CD14-positive monocyte (primary cell): ENCODE measurements around the gene PDE4D. TPM values are rescaled to one million over a fixed set of nuclear protein-coding genes. Genes with fewer than 3 reads are reported as not detected.

ENCODE experiments used
- DNase-seq, 3 donors: peaks; one replicate each; pipeline ENCODE4 v3.0.0-alpha.2; 2011 to 2022
- H2AFZ ChIP-seq: 2 replicates; pipeline ENCODE4 v1.6.0; 2012; ENCODE audit warnings: mild to moderate bottlenecking, low read depth, low read length, inconsistent platforms; ENCODE audit not compliant: insufficient read depth, poor library complexity, severe bottlenecking
- H3K27ac ChIP-seq, 2 donors: 1 replicate in 1 of 2; 2 replicates in 1 of 2; pipeline ENCODE4 v1.5.1; 2012 to 2013; ENCODE audit warnings: low read length in 2 of 2, control low read depth in 1 of 2, inconsistent platforms in 1 of 2, low read depth in 1 of 2, mild to moderate bottlenecking in 1 of 2
- H3K27me3 ChIP-seq, 2 donors: one replicate each; pipeline versions ENCODE4 v1.6.0 to v1.6.1; 2011 to 2013; ENCODE audit warnings: low read length in 2 of 2; ENCODE audit not compliant: control insufficient read depth in 2 of 2, insufficient read depth in 2 of 2
- H3K36me3 ChIP-seq, 2 donors: replicated peaks in 1 of 2; 1 replicate in 1 of 2; 2 replicates in 1 of 2; pipeline versions ENCODE4 v1.5.1 to v1.6.1; 2012 to 2013; ENCODE audit warnings: low read length in 2 of 2, control low read depth in 1 of 2, inconsistent platforms in 1 of 2, mild to moderate bottlenecking in 1 of 2; ENCODE audit not compliant: insufficient read depth in 2 of 2, control insufficient read depth in 1 of 2
- H3K4me1 ChIP-seq, 2 donors: 1 replicate in 1 of 2; 2 replicates in 1 of 2; pipeline versions ENCODE4 v1.5.1 to v1.6.1; 2012 to 2013; ENCODE audit warnings: low read length in 2 of 2, control low read depth in 1 of 2, inconsistent platforms in 1 of 2, mild to moderate bottlenecking in 1 of 2, moderate library complexity in 1 of 2; ENCODE audit not compliant: insufficient read depth in 2 of 2, control insufficient read depth in 1 of 2
- H3K4me2 ChIP-seq: replicated peaks from 2 replicates; pipeline ENCODE3; 2012; ENCODE audit warnings: low read length, moderate library complexity, mild to moderate bottlenecking; ENCODE audit not compliant: poor library complexity, severe bottlenecking; ENCODE audit errors: extremely low read depth
- H3K4me3 ChIP-seq, 3 experiments: fragments of 200-600 bp in 1 of 3; sonication (generic) in 1 of 3; replicated peaks in 1 of 3; 1 replicate in 2 of 3; 2 replicates in 1 of 3; pipeline ENCODE4 v1.5.1; 2011 to 2013; ENCODE audit warnings: low read length in 3 of 3, mild to moderate bottlenecking in 3 of 3, control low read depth in 2 of 3, low read depth in 2 of 3, inconsistent platforms in 1 of 3, moderate library complexity in 1 of 3
- H3K79me2 ChIP-seq: 2 replicates; pipeline ENCODE4 v1.6.0; 2012; ENCODE audit warnings: mild to moderate bottlenecking, control low read depth, inconsistent platforms, low read length, moderate library complexity; ENCODE audit not compliant: insufficient read depth
- H3K9ac ChIP-seq: 2 replicates; pipeline ENCODE4 v1.6.0; 2017; ENCODE audit warnings: low read length, mild to moderate bottlenecking; ENCODE audit not compliant: insufficient read depth, poor library complexity, severe bottlenecking
- H3K9me3 ChIP-seq, 2 donors: replicated peaks in 1 of 2; 1 replicate in 1 of 2; 2 replicates in 1 of 2; pipeline versions ENCODE4 v1.5.1 to v1.6.1; 2012 to 2013; ENCODE audit warnings: low read length in 2 of 2, control low read depth in 1 of 2; ENCODE audit not compliant: control insufficient read depth in 1 of 2, insufficient read depth in 1 of 2
- H4K20me1 ChIP-seq: 2 replicates; pipeline ENCODE4 v1.6.0; 2012; ENCODE audit warnings: mild to moderate bottlenecking, low read length, control low read depth, moderate library complexity; ENCODE audit not compliant: insufficient read depth
- H3K27ac Mint-ChIP-seq, 7 donors: one replicate each; pipeline ENCODE4 v1.8.0; 2020; ENCODE audit warnings: mild to moderate bottlenecking in 7 of 7, mixed read lengths in 7 of 7, moderate library complexity in 6 of 7, inconsistent platforms in 2 of 7
- H3K27me3 Mint-ChIP-seq, 3 donors: one replicate each; pipeline ENCODE4 v1.8.0; 2021 to 2022; ENCODE audit warnings: low read depth in 3 of 3, mild to moderate bottlenecking in 3 of 3, mixed read lengths in 3 of 3, moderate library complexity in 3 of 3, inconsistent platforms in 1 of 3
- H3K36me3 Mint-ChIP-seq, 2 donors: one replicate each; pipeline ENCODE4 v1.8.0; 2020; ENCODE audit warnings: mixed read lengths in 2 of 2, inconsistent platforms in 1 of 2, mild to moderate bottlenecking in 1 of 2
- H3K4me1 Mint-ChIP-seq: one replicate; pipeline ENCODE4 v1.8.0; 2020; ENCODE audit warnings: mild to moderate bottlenecking, mixed read lengths
- H3K4me3 Mint-ChIP-seq, 2 donors: one replicate each; pipeline ENCODE4 v1.8.0; 2020; ENCODE audit warnings: mild to moderate bottlenecking in 2 of 2, mixed read lengths in 2 of 2, moderate library complexity in 1 of 2
- H3K9me3 Mint-ChIP-seq, 7 donors: one replicate each; pipeline ENCODE4 v1.8.0; 2020 to 2022; ENCODE audit warnings: mixed read lengths in 7 of 7, mild to moderate bottlenecking in 6 of 7, moderate library complexity in 6 of 7, inconsistent platforms in 2 of 7
- CTCF ChIP-seq: fragments of 200-600 bp; IDR thresholded peaks from one replicate; pipeline ENCODE4 v1.8.0; 2022; ENCODE audit warnings: antibody characterized with exemption, mild to moderate bottlenecking
- WGBS: methylation state at CpG from one replicate; pipeline ENCODE4 v1.1.5; 2013; ENCODE audit warnings: missing lambda C conversion rate; ENCODE audit not compliant: insufficient coverage; 5-methylcytosine and 5-hydroxymethylcytosine counted together
- intact Hi-C, 2 donors: fragments of 100-400 bp; cut with micrococcal nuclease; formaldehyde crosslinking; loops; one replicate each; pipeline versions ENCODE4 v1.15.0 to v1.15.1; 2023
- polyA plus RNA-seq, 3 donors: library from polyadenylated mRNA; depleted of rRNA in 1 of 3; unstranded in 2 of 3; stranded (reverse) in 1 of 3; fragments of 300-500 nt in 2 of 3; fragments of >200 nt in 1 of 3; fragmentation: Illumina TruSeq in 2 of 3; gene quantifications; 1 replicate in 2 of 3; 2 replicates in 1 of 3; pipeline ENCODE4 v1.2.3, GENCODE V29; 2012 to 2021

Gene PDE4D
- polyA plus RNA-seq, 3 donors: 1.9 to 3.4 (median 2.8) TPM

- Mint-ChIP-seq H3K9me3 (no peaks in the 10 kb centered on the region), H3K27ac (no peak overlapping the region), H3K4me3 (no peak overlapping the region), H3K36me3 (peaks cover 0 to 2% of the 10 kb centered on the region in 2 donors), H3K4me1 (peaks cover 6% of the 10 kb centered on the region), H3K27me3 (peaks cover 0 to 6% (median 3%) of the 10 kb centered on the region in 3 donors)
- H3K4me3 ChIP-seq: no peak overlapping the region
- no peak overlapping the region for H3K9ac ChIP-seq
- no peaks in the 10 kb centered on the region for H3K9me3 ChIP-seq
- no peak for DNase-seq
- no peak overlapping the region for H3K27ac ChIP-seq
- no peak for TF ChIP-seq CTCF
- no peaks in the 10 kb centered on the region for H4K20me1 ChIP-seq
- no peak overlapping the region for H3K4me2 ChIP-seq
- peaks cover 0 to 3% of the 10 kb centered on the region in 2 donors for H3K4me1 ChIP-seq
- H2AFZ ChIP-seq: no peak overlapping the region
- intact Hi-C loops: loop anchor here in 1 of 2 donors (5.0 kb wide), 1 partner anchor 184 kb away; no protein-coding TSS in a partner anchor
- peaks cover 0 to 3% of the 10 kb centered on the region in 2 donors for H3K27me3 ChIP-seq
- H3K36me3 ChIP-seq: no peaks in the 10 kb centered on the region
- WGBS: 14% methylated on average over 1 of the region's 4 CpGs
- no peaks in the 10 kb centered on the region for H3K79me2 ChIP-seq
Observed at GRCh38 chr5:59187857-59188256, 705.7 kb downstream of the PDE4D start.

GRCh38 chr5:59186623-59187022 lies 706.9 kb downstream of the PDE4D start:
- Histone ChIP-seq H3K9ac (no peak overlapping the region), H3K27ac (no peak overlapping the region), H3K9me3 (no peaks in the 10 kb centered on the region), H3K4me3 (no peak overlapping the region), H2AFZ (no peak overlapping the region), H3K27me3 (peaks cover 0 to 3% of the 10 kb centered on the region in 2 donors), H3K4me1 (peaks cover 0 to 3% of the 10 kb centered on the region in 2 donors), H3K4me2 (no peak overlapping the region), H3K36me3 (no peaks in the 10 kb centered on the region), H3K79me2 (no peaks in the 10 kb centered on the region), H4K20me1 (no peaks in the 10 kb centered on the region)
- 97% methylated on average over 3 of the region's 8 CpGs for WGBS
- peaks cover 6% of the 10 kb centered on the region for H3K4me1 Mint-ChIP-seq
- no peak overlapping the region for H3K4me3 Mint-ChIP-seq
- DNase-seq: no peak
- peaks cover 0 to 6% (median 3%) of the 10 kb centered on the region in 3 donors for H3K27me3 Mint-ChIP-seq
- TF ChIP-seq CTCF: no peak
- no peaks in the 10 kb centered on the region for H3K9me3 Mint-ChIP-seq
- intact Hi-C loops: loop anchor here in 1 of 2 donors (5.0 kb wide), 1 partner anchor 186 kb away; no protein-coding TSS in a partner anchor
- H3K27ac Mint-ChIP-seq: no peak overlapping the region
- H3K36me3 Mint-ChIP-seq: peaks cover 0 to 2% of the 10 kb centered on the region in 2 donors
